ENCODE data around the gene MYO5A. TPM values are rescaled to one million over a fixed set of nuclear protein-coding genes. Genes with fewer than 3 reads are reported as not detected.

The MYO5A gene
- total RNA-seq, 1 donor from 2014 or later: 41.1 TPM

- no peaks in the 10 kb centered on the region for H3K27me3 Mint-ChIP-seq (ENCODE audit: unreplicated experiment)
- no peak overlapping the region for H3K27ac Mint-ChIP-seq (ENCODE audit: unreplicated experiment)
- no peaks in the 10 kb centered on the region for H3K9me3 Mint-ChIP-seq (ENCODE audit: unreplicated experiment)
- H3K4me1 Mint-ChIP-seq (ENCODE audit: unreplicated experiment): no peaks in the 10 kb centered on the region
- DNase-seq (ENCODE audit: extremely low spot score, unreplicated experiment): no peak
- H3K36me3 Mint-ChIP-seq (ENCODE audit: unreplicated experiment): no peaks in the 10 kb centered on the region
- no peak overlapping the region for H3K4me3 Mint-ChIP-seq (ENCODE audit: unreplicated experiment)
- TF ChIP-seq CTCF (IDR thresholded peaks at IDR 0.05): no peak
Observed at GRCh38 chr15:52281085-52282035, 247.3 kb downstream of the MYO5A start.

GRCh38 chr15:52280326-52281084 is 248.2 kb downstream of the MYO5A start:
- TF ChIP-seq CTCF (IDR thresholded peaks at IDR 0.05): no peak
- peak; percentile 44 for DNase-seq (ENCODE audit: extremely low spot score, unreplicated experiment)

GRCh38 chr15:52278636-52279367 is 249.9 kb downstream of the MYO5A start:
- Mint-ChIP-seq H3K4me1 (ENCODE audit: unreplicated experiment) (no peaks in the 10 kb centered on the region), H3K9me3 (ENCODE audit: unreplicated experiment) (no peaks in the 10 kb centered on the region)

More at GRCh38 chr15:52280326-52281084, 248.2 kb downstream of the MYO5A start:
- no peak overlapping the region for H3K27ac Mint-ChIP-seq (ENCODE audit: unreplicated experiment)
- no peaks in the 10 kb centered on the region for H3K4me1 Mint-ChIP-seq (ENCODE audit: unreplicated experiment)
- H3K27me3 Mint-ChIP-seq (ENCODE audit: unreplicated experiment): no peaks in the 10 kb centered on the region
- no peaks in the 10 kb centered on the region for H3K9me3 Mint-ChIP-seq (ENCODE audit: unreplicated experiment)
- peaks cover 5% of the 10 kb centered on the region for H3K36me3 Mint-ChIP-seq (ENCODE audit: unreplicated experiment)
- H3K4me3 Mint-ChIP-seq (ENCODE audit: unreplicated experiment): no peak overlapping the region

GRCh38 chr15:52278135-52278534 is 250.5 kb downstream of the MYO5A start:
- Mint-ChIP-seq H3K4me1 (ENCODE audit: unreplicated experiment) (no peaks in the 10 kb centered on the region), H3K27me3 (ENCODE audit: unreplicated experiment) (no peaks in the 10 kb centered on the region)
- no peak for TF ChIP-seq CTCF (IDR thresholded peaks at IDR 0.05)

More at GRCh38 chr15:52278636-52279367, 249.9 kb downstream of the MYO5A start:
- peak; percentile 11 for DNase-seq (ENCODE audit: extremely low spot score, unreplicated experiment)
- Mint-ChIP-seq H3K4me3 (ENCODE audit: unreplicated experiment) (no peak overlapping the region), H3K27me3 (ENCODE audit: unreplicated experiment) (no peaks in the 10 kb centered on the region), H3K27ac (ENCODE audit: unreplicated experiment) (no peak overlapping the region), H3K36me3 (ENCODE audit: unreplicated experiment) (peaks cover 6% of the 10 kb centered on the region)
- TF ChIP-seq CTCF (IDR thresholded peaks at IDR 0.05): no peak

More at GRCh38 chr15:52278135-52278534, 250.5 kb downstream of the MYO5A start:
- DNase-seq (ENCODE audit: extremely low spot score, unreplicated experiment): peak; percentile 7
- Mint-ChIP-seq H3K9me3 (ENCODE audit: unreplicated experiment) (no peaks in the 10 kb centered on the region), H3K27ac (ENCODE audit: unreplicated experiment) (no peak overlapping the region), H3K36me3 (ENCODE audit: unreplicated experiment) (peaks cover 6% of the 10 kb centered on the region), H3K4me3 (ENCODE audit: unreplicated experiment) (no peak overlapping the region)

Data from osteocyte (in vitro differentiated cells).